HepG2 (cell line): Measurements from ENCODE around the gene TSPAN9.

ENCODE experiments used
- MYNN ChIP-seq: sonication (generic); formaldehyde crosslinking; IDR thresholded peaks from 2 replicates; pipeline ENCODE4 v1.4.0; 2020; ENCODE audit warnings: mild to moderate bottlenecking, low read depth, missing genetic modification reagents
- NFKB2 ChIP-seq: sonication (generic); formaldehyde crosslinking; IDR thresholded peaks from 2 replicates; pipeline ENCODE4 v1.4.0; 2020; ENCODE audit warnings: missing genetic modification reagents, borderline replicate concordance
- PHF21A ChIP-seq: sonication (generic); formaldehyde crosslinking; IDR thresholded peaks from 2 replicates; pipeline ENCODE4 v1.5.0; 2020; ENCODE audit warnings: mild to moderate bottlenecking, missing genetic modification reagents
- ZBTB42 ChIP-seq: sonication (generic); formaldehyde crosslinking; IDR thresholded peaks from 2 replicates; pipeline ENCODE4 v1.5.0; 2020; ENCODE audit warnings: mild to moderate bottlenecking, missing genetic modification reagents
- ZNF552 ChIP-seq: sonication (generic); formaldehyde crosslinking; IDR thresholded peaks from 2 replicates; pipeline ENCODE4 v1.9.0; 2022; ENCODE audit warnings: missing genetic modification reagents, mild to moderate bottlenecking, borderline replicate concordance

DNA sequence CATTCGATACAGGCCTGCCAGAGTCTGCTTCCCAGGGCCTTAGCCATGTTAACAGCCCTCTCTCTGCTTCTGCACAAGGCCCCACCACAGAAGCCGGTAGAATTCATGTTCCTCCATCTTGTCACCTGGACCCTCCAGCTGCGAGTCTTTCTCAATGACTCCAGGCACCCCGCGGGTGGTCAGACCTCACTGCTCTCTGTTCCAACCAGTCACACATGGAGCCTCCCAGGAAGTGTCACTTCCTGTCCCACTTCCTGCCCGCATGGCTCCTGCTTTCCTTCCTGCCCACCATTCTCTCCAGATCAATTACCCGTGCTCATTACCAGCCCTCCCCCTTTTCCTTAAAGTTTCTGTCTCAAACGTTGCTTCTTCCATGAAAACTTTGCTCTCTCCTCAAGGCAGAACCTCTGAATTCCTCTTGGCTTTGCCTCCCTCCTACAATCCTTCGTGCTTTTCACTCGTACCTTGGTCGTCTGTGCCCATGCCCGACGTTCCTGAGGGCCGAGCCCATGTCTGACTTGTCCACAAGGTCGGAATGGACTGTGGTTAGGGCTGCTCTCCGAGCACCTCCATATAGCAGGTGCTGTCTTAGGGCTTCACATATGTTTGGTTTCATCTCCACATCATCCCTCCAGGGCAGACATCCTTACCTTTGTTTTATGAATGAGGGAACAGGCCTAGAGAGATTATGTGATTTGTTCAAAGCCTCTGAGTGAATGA lies 172.1 kb downstream of the TSPAN9 start:
- TF ChIP-seq MYNN (CRISPR knock-in tag) (no peak), ZNF552 (CRISPR knock-in tag) (no peak), NFKB2 (CRISPR knock-in tag) (no peak), PHF21A (CRISPR knock-in tag) (no peak), ZBTB42 (CRISPR knock-in tag) (no peak)
